Measurements from ENCODE around the gene CKLF.

DNA sequence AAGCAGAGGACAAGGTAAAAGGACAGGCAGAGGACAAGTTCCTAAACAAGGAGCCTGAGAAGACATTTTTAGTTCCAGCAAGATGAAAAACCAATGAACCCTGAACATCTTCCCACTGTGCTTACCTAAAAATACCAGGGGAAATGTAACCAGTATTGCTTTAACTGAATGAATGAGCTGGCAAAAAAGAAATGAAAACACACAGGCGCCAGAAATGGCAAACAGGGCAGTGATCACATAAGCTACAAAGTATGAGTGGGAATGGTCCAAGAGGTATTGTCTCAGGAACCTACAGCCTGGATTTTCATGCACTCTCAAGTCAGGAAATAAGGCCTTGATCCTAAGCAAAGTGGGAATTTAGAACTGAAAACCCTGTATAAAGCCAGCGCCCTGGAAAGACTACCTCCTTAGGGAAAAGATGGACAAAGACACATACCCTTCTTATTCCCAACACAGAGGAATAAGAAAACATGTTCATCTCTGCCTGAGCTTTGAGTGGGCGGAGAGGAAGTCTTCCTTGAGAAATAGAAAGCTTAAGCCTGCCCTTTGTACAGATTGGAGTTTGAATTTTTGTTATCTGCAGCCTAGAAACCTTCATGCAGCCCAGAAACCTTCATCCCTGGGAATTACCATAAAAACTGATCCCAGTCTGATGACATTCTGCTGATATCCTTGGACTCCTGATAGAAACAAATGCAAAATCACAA lies 29.0 kb downstream of the CKLF start:
- TF ChIP-seq CTCF (IDR thresholded peaks at IDR 0.05; ENCODE audit: insufficient read depth, low read length, poor library complexity, severe bottlenecking) (no peak), EZH2phosphoT487 (conservative IDR thresholded peaks at IDR 0.05; ENCODE audit: low read length) (no peak)
